Measurements from ENCODE around the gene MAMDC4. TPM values are rescaled to one million over a fixed set of nuclear protein-coding genes. Genes with fewer than 3 reads are reported as not detected.
"Not testable (repeated sequence)": the region's sequence is repeated elsewhere in the genome, so short reads cannot be mapped to it uniquely, and the experiment has no call there.

MAMDC4 gene
- total RNA-seq (2014; rRNA removed; shearing (Covaris generic)) (4.1 and 6.8 TPM in 2 replicates), polyA plus RNA-seq (2016; fragmentation: Nextera tagmentation; extraction: Ambion mirVana) (1.7 and 2.7 TPM in 2 replicates)
- long read RNA-seq, result 0 reads

DNA sequence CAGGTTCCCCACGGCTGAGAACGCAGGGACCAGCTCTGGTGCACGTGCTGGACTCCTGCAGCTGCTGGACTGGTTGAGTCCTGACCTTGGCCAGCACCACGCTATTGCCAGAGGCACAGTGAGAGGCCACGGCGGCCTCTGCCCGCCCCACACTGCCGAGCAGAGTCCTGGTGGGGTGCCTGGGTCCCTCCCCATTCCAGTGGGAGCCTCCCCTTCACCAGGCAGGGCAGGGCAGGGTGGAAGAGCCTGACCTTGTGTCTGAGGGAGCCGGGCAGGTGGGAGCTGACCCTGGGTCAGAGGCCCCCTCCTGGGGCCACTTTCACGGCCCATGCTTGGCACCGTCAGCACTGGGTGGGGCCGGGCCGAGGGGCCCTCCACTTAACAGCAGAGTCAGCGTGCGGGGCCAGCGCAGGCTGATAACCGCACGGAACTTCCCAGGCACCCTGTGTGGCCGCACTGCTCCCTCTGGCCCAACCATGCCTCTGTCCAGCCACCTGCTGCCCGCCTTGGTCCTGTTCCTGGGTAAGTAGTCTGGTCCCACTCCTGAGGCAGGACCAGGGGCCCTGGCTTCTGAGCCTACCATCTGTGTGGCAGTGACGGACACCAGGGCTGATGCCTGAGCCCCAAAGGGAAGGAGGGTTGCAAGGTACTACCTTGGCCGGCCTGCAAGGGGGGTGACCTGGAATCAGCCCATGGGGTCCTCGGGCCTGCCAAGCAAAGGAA, at the start of gene MAMDC4:
Gene MAMDC4, plus strand, starts transcription at position 406 of the 723 bp plus-strand sequence. Its CDS starts 71 bp downstream, at position 477.
- Mint-ChIP-seq H3K4me1 (no peaks in the 10 kb centered on the region; the same call in 2 of the 3 replicates), H3K27me3 (ENCODE audit: insufficient read depth, low read depth, poor library complexity) (peaks cover 16% of the 10 kb centered on the region), H3K36me3 (ENCODE audit: low read depth) (peaks cover 2% of the 10 kb centered on the region; the same call in 2 of the 3 replicates), H3K27ac (no peak within 1 kb of the TSS), H3K4me3 (no peak within 1 kb of the TSS), H3K9me3 (no peaks in the 10 kb centered on the region)
- Histone ChIP-seq H3K79me2 (replicated peaks; ENCODE audit: insufficient read depth) (no peaks in the 10 kb centered on the region), H3F3A (replicated peaks; ENCODE audit: low read depth) (0 out of 2 replicates have a peak, but pooled peaks cover 5% of the 10 kb centered on the region), H3K36me3 (ENCODE audit: insufficient read depth) (no peaks in the 10 kb centered on the region; the same call in 1 of the 2 replicates), H3K4me1 (ENCODE audit: insufficient read depth) (no peaks in the 10 kb centered on the region; the same call in 1 of the 2 replicates), H3K4me2 (no peak within 1 kb of the TSS), H3K27me3 (ENCODE audit: insufficient read depth) (no peaks in the 10 kb centered on the region), H4K20me1 (replicated peaks; ENCODE audit: insufficient read depth) (0 out of 2 replicates have a peak, but pooled peaks cover 3% of the 10 kb centered on the region), H3K27ac (ENCODE audit: low read depth) (no peak within 1 kb of the TSS), H3K4me3 (no peak within 1 kb of the TSS), H3K9me2 (ENCODE audit: insufficient read depth) (no peaks in the 10 kb centered on the region), H2AFZ (no peak within 1 kb of the TSS)
- no peak for ATAC-seq
- no peak for DNase-seq (ENCODE audit: low spot score)
- TF ChIP-seq ZNF114 (CRISPR knock-in tag; IDR thresholded peaks at IDR 0.05) (no peak), STAT1 (IDR thresholded peaks at IDR 0.05; ENCODE audit: unreplicated experiment) (no peak), CREB1 (CRISPR knock-in tag; IDR thresholded peaks at IDR 0.05; ENCODE audit: low read depth) (no peak), ETS1 (IDR thresholded peaks at IDR 0.05) (no peak), EZH2phosphoT487 (IDR thresholded peaks at IDR 0.05; ENCODE audit: unreplicated experiment) (no peak), NANOG (IDR thresholded peaks at IDR 0.05; ENCODE audit: borderline replicate concordance) (no peak), JUNB (IDR thresholded peaks at IDR 0.05; ENCODE audit: unreplicated experiment) (no peak), POLR2AphosphoS5 (IDR thresholded peaks at IDR 0.05; ENCODE audit: low read depth) (no peak), ZNF331 (CRISPR knock-in tag; IDR thresholded peaks at IDR 0.05; ENCODE audit: low read depth) (no peak), EZH2 (IDR thresholded peaks at IDR 0.05; ENCODE audit: low read depth, unreplicated experiment) (no peak), ZNF462 (CRISPR knock-in tag; IDR thresholded peaks at IDR 0.05) (no peak)
- TF ChIP-seq, protein P1, sequence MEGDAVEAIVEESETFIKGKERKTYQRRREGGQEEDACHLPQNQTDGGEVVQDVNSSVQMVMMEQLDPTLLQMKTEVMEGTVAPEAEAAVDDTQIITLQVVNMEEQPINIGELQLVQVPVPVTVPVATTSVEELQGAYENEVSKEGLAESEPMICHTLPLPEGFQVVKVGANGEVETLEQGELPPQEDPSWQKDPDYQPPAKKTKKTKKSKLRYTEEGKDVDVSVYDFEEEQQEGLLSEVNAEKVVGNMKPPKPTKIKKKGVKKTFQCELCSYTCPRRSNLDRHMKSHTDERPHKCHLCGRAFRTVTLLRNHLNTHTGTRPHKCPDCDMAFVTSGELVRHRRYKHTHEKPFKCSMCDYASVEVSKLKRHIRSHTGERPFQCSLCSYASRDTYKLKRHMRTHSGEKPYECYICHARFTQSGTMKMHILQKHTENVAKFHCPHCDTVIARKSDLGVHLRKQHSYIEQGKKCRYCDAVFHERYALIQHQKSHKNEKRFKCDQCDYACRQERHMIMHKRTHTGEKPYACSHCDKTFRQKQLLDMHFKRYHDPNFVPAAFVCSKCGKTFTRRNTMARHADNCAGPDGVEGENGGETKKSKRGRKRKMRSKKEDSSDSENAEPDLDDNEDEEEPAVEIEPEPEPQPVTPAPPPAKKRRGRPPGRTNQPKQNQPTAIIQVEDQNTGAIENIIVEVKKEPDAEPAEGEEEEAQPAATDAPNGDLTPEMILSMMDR (conservative IDR thresholded peaks at IDR 0.05; ENCODE audit: low read depth in 2 of 2), result no peak

DNA sequence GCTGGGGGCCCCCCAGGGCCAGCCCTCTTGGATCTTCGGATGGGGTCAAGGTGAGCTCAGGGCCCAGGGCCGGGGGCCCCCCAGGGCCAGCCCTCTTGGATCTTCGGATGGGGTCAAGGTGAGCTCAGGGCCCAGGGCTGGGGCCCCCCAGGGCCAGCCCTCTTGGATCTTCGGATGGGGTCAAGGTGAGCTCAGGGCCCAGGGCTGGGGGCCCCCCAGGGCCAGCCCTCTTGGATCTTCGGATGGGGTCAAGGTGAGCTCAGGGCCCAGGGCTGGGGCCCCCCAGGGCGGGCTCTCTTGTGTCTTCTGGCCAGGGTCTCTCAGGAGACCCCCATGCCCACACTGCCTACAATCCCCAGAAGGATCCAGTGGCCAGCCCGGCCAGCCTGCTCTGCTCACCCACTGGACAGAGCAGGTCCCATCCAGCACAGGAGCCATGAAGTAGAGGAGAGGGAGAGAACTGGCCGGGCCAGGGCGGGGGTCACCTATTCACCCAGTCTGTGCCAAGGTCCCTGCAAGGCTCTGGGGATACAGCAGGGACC, 49.1 kb upstream of the MAMDC4 start:
- not testable (repeated sequence) for H3K36me3 Mint-ChIP-seq (ENCODE audit: low read depth); H3K4me3 ChIP-seq; H3K27ac Mint-ChIP-seq; H3K9me2 ChIP-seq (ENCODE audit: insufficient read depth); H2AFZ ChIP-seq; H3F3A ChIP-seq (replicated peaks; ENCODE audit: low read depth); ATAC-seq; H3K4me3 Mint-ChIP-seq; DNase-seq (ENCODE audit: low spot score); H3K36me3 ChIP-seq (ENCODE audit: insufficient read depth); H3K4me2 ChIP-seq; H3K79me2 ChIP-seq (replicated peaks; ENCODE audit: insufficient read depth); H4K20me1 ChIP-seq (replicated peaks; ENCODE audit: insufficient read depth); H3K9me3 Mint-ChIP-seq; H3K27ac ChIP-seq (ENCODE audit: low read depth)
- Mint-ChIP-seq H3K4me1 (peaks cover 10% of the 10 kb centered on the region; the same call in 1 of the 3 replicates), H3K27me3 (ENCODE audit: insufficient read depth, low read depth, poor library complexity) (peaks cover 34% of the 10 kb centered on the region)
- Histone ChIP-seq H3K4me1 (ENCODE audit: insufficient read depth) (peaks cover 12% of the 10 kb centered on the region), H3K27me3 (ENCODE audit: insufficient read depth) (peaks cover 13% of the 10 kb centered on the region)

Measured in GM23338 (cell line).